ENCODE data around the gene TTYH1.

The TTYH1 gene

GRCh38 chr19:54392105-54392504 is 23.2 kb upstream of the TTYH1 start:
- no peak for TF ChIP-seq GATA3 (IDR thresholded peaks at IDR 0.05; ENCODE audit: low read depth, low read length)
- TF ChIP-seq GATA2 (IDR thresholded peaks at IDR 0.05; ENCODE audit: low read depth, low read length): no peak

DNA sequence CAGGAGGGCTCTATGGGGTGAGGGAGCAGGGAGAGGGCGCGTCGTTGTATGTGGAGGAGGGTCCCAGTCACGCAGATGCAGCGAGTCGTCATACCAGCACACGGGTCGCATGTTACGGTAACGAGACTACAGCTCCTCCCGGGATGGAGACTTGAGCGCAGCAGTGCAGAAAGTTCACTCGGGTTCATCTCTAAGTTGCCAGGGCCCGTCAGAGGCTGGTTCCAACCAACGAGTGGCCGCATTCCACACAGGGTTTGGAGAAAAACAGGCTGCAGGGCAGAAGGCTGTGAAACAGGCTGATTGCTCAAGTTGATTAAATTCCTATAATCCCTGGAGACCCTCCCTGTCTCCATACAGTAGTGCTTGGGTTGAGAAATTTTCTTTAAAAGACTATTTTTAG is 21.9 kb upstream of the TTYH1 start:
- TF ChIP-seq GATA2 (IDR thresholded peaks at IDR 0.05; ENCODE audit: low read depth, low read length) (no peak), GATA3 (IDR thresholded peaks at IDR 0.05; ENCODE audit: low read depth, low read length) (no peak)

DNA sequence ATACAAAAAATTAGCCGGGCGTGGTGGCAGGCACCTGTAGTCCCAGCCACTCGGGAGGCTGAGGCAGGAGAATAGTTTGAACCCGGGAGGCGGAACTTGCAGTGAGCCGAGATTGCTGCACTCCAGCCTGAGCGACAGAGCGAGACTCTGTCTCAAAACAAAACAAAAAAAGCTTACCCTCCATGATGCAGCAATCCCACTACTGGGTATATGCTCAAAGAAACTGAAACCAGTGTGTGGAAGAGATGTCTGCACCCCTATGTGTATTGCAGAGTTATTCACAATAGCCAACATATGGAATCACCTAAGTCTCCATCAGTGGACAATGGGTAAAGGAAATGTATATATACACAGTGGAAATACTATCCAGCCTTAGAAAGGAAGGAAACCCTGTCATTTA is 19.6 kb upstream of the TTYH1 start:
- TF ChIP-seq GATA2 (IDR thresholded peaks at IDR 0.05; ENCODE audit: low read depth, low read length): no peak
- TF ChIP-seq GATA3 (IDR thresholded peaks at IDR 0.05; ENCODE audit: low read depth, low read length): no peak

DNA sequence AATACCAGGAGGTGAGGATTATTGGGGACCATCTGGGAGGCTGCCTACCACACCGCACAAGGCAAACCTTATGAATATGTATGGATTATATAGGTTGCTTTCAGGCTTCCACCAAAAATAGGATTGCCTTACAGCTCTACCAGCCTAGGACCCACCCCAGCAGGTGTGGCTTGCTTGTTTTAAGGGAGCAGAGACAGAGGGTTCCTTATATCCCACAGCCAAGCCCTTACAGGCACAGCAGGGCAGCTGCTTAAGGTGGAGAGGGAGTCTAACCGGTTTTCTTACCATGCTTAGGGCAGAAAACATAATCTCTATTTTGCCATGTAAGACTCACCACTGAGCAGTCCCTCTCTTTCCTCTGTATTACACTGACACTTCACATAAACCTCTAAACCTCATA is 16.1 kb upstream of the TTYH1 start:
- TF ChIP-seq GATA2 (IDR thresholded peaks at IDR 0.05; ENCODE audit: low read depth, low read length) (no peak), GATA3 (IDR thresholded peaks at IDR 0.05; ENCODE audit: low read depth, low read length) (no peak)

DNA sequence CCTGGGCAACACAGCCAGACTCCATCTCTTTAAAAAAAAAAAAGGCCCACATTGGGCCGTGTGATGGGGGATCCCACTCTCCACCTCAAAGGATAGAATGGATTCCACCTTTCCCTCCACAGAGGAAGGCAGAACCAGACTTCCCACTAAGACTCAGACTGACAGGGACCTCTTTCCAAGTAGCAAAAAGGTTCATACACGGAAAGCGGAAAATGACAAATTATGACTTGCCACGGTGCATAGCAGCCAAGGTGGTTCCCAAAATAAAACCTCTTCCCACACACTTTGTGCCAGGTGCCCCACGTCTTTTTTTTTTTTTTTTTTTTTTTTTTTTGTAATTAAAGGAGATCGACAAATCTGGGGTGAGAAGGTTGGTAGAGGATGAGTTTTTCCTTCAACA is 14.4 kb upstream of the TTYH1 start:
- TF ChIP-seq GATA2 (IDR thresholded peaks at IDR 0.05; ENCODE audit: low read depth, low read length) (no peak), GATA3 (IDR thresholded peaks at IDR 0.05; ENCODE audit: low read depth, low read length) (no peak)

- TF ChIP-seq GATA3 (IDR thresholded peaks at IDR 0.05; ENCODE audit: low read depth, low read length): no peak
- no peak for TF ChIP-seq GATA2 (IDR thresholded peaks at IDR 0.05; ENCODE audit: low read depth, low read length)
These were observed 12.2 kb upstream of the TTYH1 start for GRCh38 chr19:54403054-54403453.

DNA sequence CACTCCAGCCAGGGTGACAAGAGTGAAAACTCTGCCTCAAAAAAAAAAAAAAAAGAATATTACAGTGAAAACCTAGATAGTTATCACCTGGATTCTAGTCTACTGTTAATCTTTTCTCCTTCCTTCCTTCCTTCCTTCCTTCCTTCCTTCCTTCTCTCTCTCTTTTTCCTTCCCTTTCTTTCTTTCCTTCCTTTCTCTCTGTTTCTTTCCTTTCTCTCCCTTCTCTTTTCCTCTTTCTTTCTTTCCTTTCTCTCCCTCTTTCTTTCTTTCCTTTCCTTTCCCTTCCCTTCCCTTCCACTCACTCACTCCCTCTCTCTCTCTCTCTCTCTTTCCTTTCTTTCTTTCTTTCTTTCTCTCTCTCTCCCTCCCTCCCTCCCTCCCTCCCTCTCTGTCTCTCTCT is 9.6 kb upstream of the TTYH1 start:
- TF ChIP-seq GATA2 (IDR thresholded peaks at IDR 0.05; ENCODE audit: low read depth, low read length): no peak
- no peak for TF ChIP-seq GATA3 (IDR thresholded peaks at IDR 0.05; ENCODE audit: low read depth, low read length)

DNA sequence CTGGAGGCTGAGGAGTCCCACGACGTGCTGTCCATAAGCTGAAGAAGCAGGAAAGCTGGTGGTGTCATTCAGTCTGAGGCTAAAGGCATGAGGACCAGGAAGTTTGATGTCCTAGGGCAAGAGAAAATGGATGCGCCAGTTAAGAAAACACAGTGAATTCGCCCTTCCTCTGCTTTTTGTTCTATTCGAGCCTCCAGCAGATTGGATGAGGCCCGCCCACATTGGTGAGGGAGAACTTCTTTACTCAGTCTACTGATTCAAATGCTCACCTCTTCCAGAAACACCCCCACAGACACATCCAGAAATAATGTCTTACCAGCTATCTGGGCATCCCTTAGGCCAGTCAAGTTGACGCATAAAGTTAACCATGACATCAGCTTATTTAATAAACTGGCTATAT is 7.5 kb upstream of the TTYH1 start:
- TF ChIP-seq GATA3 (IDR thresholded peaks at IDR 0.05; ENCODE audit: low read depth, low read length): no peak
- TF ChIP-seq GATA2 (IDR thresholded peaks at IDR 0.05; ENCODE audit: low read depth, low read length): no peak

DNA sequence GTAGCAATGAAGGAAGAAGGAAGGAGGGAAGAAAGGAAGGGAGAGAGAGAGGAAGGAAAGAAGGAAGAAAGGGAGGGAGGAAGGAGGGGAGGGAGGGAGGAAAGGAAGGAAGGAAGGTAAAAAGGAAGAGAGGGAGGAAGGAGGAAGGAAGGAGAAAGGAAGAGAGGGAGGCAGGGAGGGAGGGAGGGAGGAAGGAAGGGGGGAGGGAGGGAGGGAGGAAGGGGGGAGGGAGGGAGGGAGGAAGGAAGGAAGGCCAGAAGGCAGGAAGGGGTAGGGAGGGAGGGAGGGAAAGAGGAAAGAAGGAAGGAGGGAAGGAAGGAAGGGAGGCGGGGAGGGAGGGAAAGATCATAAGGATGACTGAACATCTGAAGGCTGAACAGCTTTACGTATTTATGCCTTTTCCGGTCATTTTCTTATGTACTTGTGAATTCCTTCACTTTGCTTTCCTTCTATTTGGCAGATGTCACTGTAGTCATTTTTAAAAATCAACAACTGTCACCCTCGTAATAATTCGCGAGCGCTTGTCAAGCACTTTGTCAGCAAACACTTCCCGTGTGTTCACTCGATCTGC is 6.7 kb upstream of the TTYH1 start:
- no peak for TF ChIP-seq GATA3 (IDR thresholded peaks at IDR 0.05; ENCODE audit: low read depth, low read length)
- TF ChIP-seq GATA2 (IDR thresholded peaks at IDR 0.05; ENCODE audit: low read depth, low read length): no peak

GRCh38 chr19:54411033-54411432 is 4.2 kb upstream of the TTYH1 start:
- TF ChIP-seq GATA2 (IDR thresholded peaks at IDR 0.05; ENCODE audit: low read depth, low read length): no peak
- TF ChIP-seq GATA3 (IDR thresholded peaks at IDR 0.05; ENCODE audit: low read depth, low read length): no peak

DNA sequence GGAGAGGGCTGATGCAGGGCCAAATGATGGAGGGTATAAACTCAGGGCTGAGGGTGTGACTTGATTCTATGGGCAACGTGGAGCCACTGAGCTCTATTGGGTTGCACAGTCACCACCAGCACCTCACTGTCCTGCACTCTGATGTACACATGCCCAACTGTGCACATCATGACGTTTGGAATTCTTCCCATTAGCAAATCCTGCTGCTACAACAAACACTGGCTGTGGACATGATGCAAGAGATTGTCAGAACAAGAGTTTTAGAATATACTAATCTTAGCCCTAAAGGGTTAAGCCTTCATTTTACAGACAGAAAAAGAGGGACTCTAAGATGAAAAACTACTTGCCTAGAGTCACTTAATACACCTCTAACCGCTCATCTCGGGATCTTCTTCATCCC is 2.4 kb upstream of the TTYH1 start:
- TF ChIP-seq GATA3 (IDR thresholded peaks at IDR 0.05; ENCODE audit: low read depth, low read length): no peak
- no peak for TF ChIP-seq GATA2 (IDR thresholded peaks at IDR 0.05; ENCODE audit: low read depth, low read length)

GRCh38 chr19:54414156-54414555 is 1.1 kb upstream of the TTYH1 start:
- no peak for TF ChIP-seq GATA3 (IDR thresholded peaks at IDR 0.05; ENCODE audit: low read depth, low read length)
- no peak for TF ChIP-seq GATA2 (IDR thresholded peaks at IDR 0.05; ENCODE audit: low read depth, low read length)

DNA sequence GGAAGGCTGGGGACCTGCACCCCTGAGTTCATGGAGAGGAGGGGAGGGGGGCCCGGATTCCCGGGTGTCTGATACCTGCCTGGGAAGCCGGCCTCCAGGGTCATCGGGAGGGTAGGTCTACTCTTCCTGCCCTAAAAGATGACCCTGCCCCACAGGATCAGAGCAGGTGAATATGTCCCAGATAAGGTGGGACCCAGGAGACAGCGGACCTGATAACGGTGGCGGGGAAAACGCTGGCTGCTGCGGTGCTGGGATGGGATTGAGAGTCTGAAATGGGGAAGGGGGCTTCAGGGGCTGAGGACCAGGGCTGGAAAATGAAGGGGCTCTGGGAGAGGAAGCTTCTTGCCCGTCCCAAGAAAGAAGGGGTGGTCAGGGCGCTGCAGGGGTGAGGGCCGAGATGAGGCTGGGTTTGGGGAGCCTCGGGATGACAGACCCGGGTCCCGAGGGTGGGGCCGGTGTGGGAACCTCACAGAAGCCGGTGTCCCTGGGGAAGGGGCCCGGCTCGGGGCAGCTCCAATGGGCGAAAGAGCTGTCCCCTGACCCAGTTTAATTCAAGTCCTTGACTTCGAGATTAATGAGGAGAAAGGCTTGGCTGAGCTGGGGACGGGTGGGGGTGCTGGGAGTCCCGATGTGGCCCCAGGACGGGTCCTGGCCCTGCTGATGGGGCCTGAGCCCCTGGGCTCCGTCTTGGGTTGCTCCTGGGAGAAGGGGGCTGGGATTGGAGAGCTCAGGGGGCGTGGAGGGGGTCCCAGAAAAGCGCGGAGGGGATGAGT is 823 bp downstream of the TTYH1 start:
- no peak for TF ChIP-seq GATA2 (IDR thresholded peaks at IDR 0.05; ENCODE audit: low read depth, low read length)

GRCh38 chr19:54416695-54417491 is 1.6 kb downstream of the TTYH1 start:
- TF ChIP-seq GATA3 (IDR thresholded peaks at IDR 0.05; ENCODE audit: low read depth, low read length): no peak
- TF ChIP-seq GATA2 (IDR thresholded peaks at IDR 0.05; ENCODE audit: low read depth, low read length): no peak

All from SH-SY5Y (cell line).